ENCODE results near the gene RAB13.
A peak's percentile ranks its signal among the peaks of the same experiment; 100 is the strongest.

The RAB13 gene

GRCh38 chr1:153932156-153933131, 53.7 kb downstream of the RAB13 start:
- peak; percentile 21 for DNase-seq (ENCODE audit: low spot score)
